ENCODE data around the gene CDH4. TPM values are rescaled to one million over a fixed set of nuclear protein-coding genes. Genes with fewer than 3 reads are reported as not detected.

Gene CDH4
- total and polyA plus RNA-seq, 5 donors from 2014 or later, result 0.07 to 0.69 (median 0.49) TPM; not detected in 1

GRCh38 chr20:61340157-61340556 lies 88.1 kb downstream of the CDH4 start:
- H3K4me1 ChIP-seq (ENCODE audit: control insufficient read depth, insufficient read depth, low read length, poor library complexity, severe bottlenecking), result no peaks in the 10 kb centered on the region
- no peak overlapping the region for H3K4me3 Mint-ChIP-seq
- no peak for ATAC-seq (ENCODE audit: low read depth in 2 of 2)

GRCh38 chr20:61341605-61342004 lies 89.5 kb downstream of the CDH4 start:
- Mint-ChIP-seq H3K4me1 (no peaks in the 10 kb centered on the region), H3K4me3 (no peak overlapping the region), H3K27ac (no peak overlapping the region), H3K27me3 (no peaks in the 10 kb centered on the region), H3K36me3 (no peaks in the 10 kb centered on the region), H3K9me3 (peaks cover 0 to 8% (median 0%) of the 10 kb centered on the region in 7 donors)
- Histone ChIP-seq H3K36me3 (ENCODE audit: control insufficient read depth, insufficient read depth, low read length) (no peaks in the 10 kb centered on the region), H3K27ac (ENCODE audit: insufficient read depth, low read length, poor library complexity, severe bottlenecking) (no peak overlapping the region), H3K9me3 (ENCODE audit: control insufficient read depth in 2 of 2, low read length in 2 of 2) (no peaks in the 10 kb centered on the region), H3K27me3 (ENCODE audit: control insufficient read depth, insufficient read depth, low read length) (no peaks in the 10 kb centered on the region), H3K4me3 (ENCODE audit: low read depth, low read length) (no peak overlapping the region), H3K4me1 (ENCODE audit: control insufficient read depth, insufficient read depth, low read length, poor library complexity, severe bottlenecking) (no peaks in the 10 kb centered on the region)
- ATAC-seq (ENCODE audit: low read depth in 2 of 2) (no peak), DNase-seq (no peak)

More at GRCh38 chr20:61340157-61340556, 88.1 kb downstream of the CDH4 start:
- Histone ChIP-seq H3K27ac (ENCODE audit: insufficient read depth, low read length, poor library complexity, severe bottlenecking) (no peak overlapping the region), H3K4me3 (ENCODE audit: low read depth, low read length) (no peak overlapping the region), H3K9me3 (ENCODE audit: control insufficient read depth in 2 of 2, low read length in 2 of 2) (no peaks in the 10 kb centered on the region), H3K27me3 (ENCODE audit: control insufficient read depth, insufficient read depth, low read length) (no peaks in the 10 kb centered on the region), H3K36me3 (ENCODE audit: control insufficient read depth, insufficient read depth, low read length) (no peaks in the 10 kb centered on the region)
- peaks cover 0 to 7% (median 0%) of the 10 kb centered on the region in 7 donors for H3K9me3 Mint-ChIP-seq
- no peaks in the 10 kb centered on the region for H3K36me3 Mint-ChIP-seq
- H3K27ac Mint-ChIP-seq, result no peak overlapping the region
- no peaks in the 10 kb centered on the region for H3K4me1 Mint-ChIP-seq
- H3K27me3 Mint-ChIP-seq, result no peaks in the 10 kb centered on the region
- no peak for DNase-seq

GRCh38 chr20:61343934-61344333 lies 91.9 kb downstream of the CDH4 start:
- H3K36me3 ChIP-seq (ENCODE audit: control insufficient read depth, insufficient read depth, low read length), result no peaks in the 10 kb centered on the region
- Mint-ChIP-seq H3K9me3 (peaks cover 0 to 7% (median 1%) of the 10 kb centered on the region in 7 donors), H3K36me3 (no peaks in the 10 kb centered on the region), H3K4me3 (no peak overlapping the region), H3K27me3 (no peaks in the 10 kb centered on the region), H3K27ac (no peak overlapping the region), H3K4me1 (no peaks in the 10 kb centered on the region)
- ATAC-seq (ENCODE audit: low read depth in 2 of 2), result no peak
- H3K9me3 ChIP-seq (ENCODE audit: control insufficient read depth in 2 of 2, low read length in 2 of 2), result no peaks in the 10 kb centered on the region
- H3K27me3 ChIP-seq (ENCODE audit: control insufficient read depth, insufficient read depth, low read length), result no peaks in the 10 kb centered on the region
- no peak overlapping the region for H3K27ac ChIP-seq (ENCODE audit: insufficient read depth, low read length, poor library complexity, severe bottlenecking)
- H3K4me1 ChIP-seq (ENCODE audit: control insufficient read depth, insufficient read depth, low read length, poor library complexity, severe bottlenecking), result no peaks in the 10 kb centered on the region
- no peak overlapping the region for H3K4me3 ChIP-seq (ENCODE audit: low read depth, low read length)
- no peak for DNase-seq

- no peak for DNase-seq
- peaks cover 0 to 7% (median 0%) of the 10 kb centered on the region in 7 donors for H3K9me3 Mint-ChIP-seq
- Histone ChIP-seq H3K36me3 (ENCODE audit: control insufficient read depth, insufficient read depth, low read length) (no peaks in the 10 kb centered on the region), H3K9me3 (ENCODE audit: control insufficient read depth in 2 of 2, low read length in 2 of 2) (no peaks in the 10 kb centered on the region), H3K27me3 (ENCODE audit: control insufficient read depth, insufficient read depth, low read length) (no peaks in the 10 kb centered on the region), H3K4me3 (ENCODE audit: low read depth, low read length) (no peak overlapping the region), H3K4me1 (ENCODE audit: control insufficient read depth, insufficient read depth, low read length, poor library complexity, severe bottlenecking) (no peaks in the 10 kb centered on the region), H3K27ac (ENCODE audit: insufficient read depth, low read length, poor library complexity, severe bottlenecking) (no peak overlapping the region)
- no peaks in the 10 kb centered on the region for H3K27me3 Mint-ChIP-seq
- no peak for ATAC-seq (ENCODE audit: low read depth in 2 of 2)
- no peaks in the 10 kb centered on the region for H3K36me3 Mint-ChIP-seq
- H3K4me1 Mint-ChIP-seq, result no peaks in the 10 kb centered on the region
- H3K27ac Mint-ChIP-seq, result no peak overlapping the region
- H3K4me3 Mint-ChIP-seq, result no peak overlapping the region
Observed at GRCh38 chr20:61345656-61346055, 93.6 kb downstream of the CDH4 start.

GRCh38 chr20:61346996-61347395 lies 94.9 kb downstream of the CDH4 start:
- no peaks in the 10 kb centered on the region for H3K36me3 Mint-ChIP-seq
- Histone ChIP-seq H3K9me3 (ENCODE audit: control insufficient read depth in 2 of 2, low read length in 2 of 2) (no peaks in the 10 kb centered on the region), H3K27ac (ENCODE audit: insufficient read depth, low read length, poor library complexity, severe bottlenecking) (no peak overlapping the region), H3K4me3 (ENCODE audit: low read depth, low read length) (no peak overlapping the region), H3K4me1 (ENCODE audit: control insufficient read depth, insufficient read depth, low read length, poor library complexity, severe bottlenecking) (no peaks in the 10 kb centered on the region), H3K36me3 (ENCODE audit: control insufficient read depth, insufficient read depth, low read length) (no peaks in the 10 kb centered on the region), H3K27me3 (ENCODE audit: control insufficient read depth, insufficient read depth, low read length) (no peaks in the 10 kb centered on the region)
- H3K4me1 Mint-ChIP-seq, result no peaks in the 10 kb centered on the region
- no peak overlapping the region for H3K4me3 Mint-ChIP-seq
- H3K9me3 Mint-ChIP-seq, result peaks cover 0 to 7% (median 0%) of the 10 kb centered on the region in 7 donors
- H3K27ac Mint-ChIP-seq, result no peak overlapping the region
- DNase-seq (no peak), ATAC-seq (ENCODE audit: low read depth in 2 of 2) (no peak)
- H3K27me3 Mint-ChIP-seq, result no peaks in the 10 kb centered on the region

GRCh38 chr20:61347443-61347842 lies 95.4 kb downstream of the CDH4 start:
- DNase-seq, result no peak
- no peak for ATAC-seq (ENCODE audit: low read depth in 2 of 2)

GRCh38 chr20:61349447-61350165 lies 97.5 kb downstream of the CDH4 start:
- no peaks in the 10 kb centered on the region for H3K27me3 Mint-ChIP-seq
- Histone ChIP-seq H3K36me3 (ENCODE audit: control insufficient read depth, insufficient read depth, low read length) (no peaks in the 10 kb centered on the region), H3K4me3 (ENCODE audit: low read depth, low read length) (no peak overlapping the region), H3K9me3 (ENCODE audit: control insufficient read depth in 2 of 2, low read length in 2 of 2) (no peaks in the 10 kb centered on the region), H3K27ac (ENCODE audit: insufficient read depth, low read length, poor library complexity, severe bottlenecking) (no peak overlapping the region), H3K4me1 (ENCODE audit: control insufficient read depth, insufficient read depth, low read length, poor library complexity, severe bottlenecking) (no peaks in the 10 kb centered on the region), H3K27me3 (ENCODE audit: control insufficient read depth, insufficient read depth, low read length) (no peaks in the 10 kb centered on the region)
- H3K36me3 Mint-ChIP-seq, result no peaks in the 10 kb centered on the region
- H3K27ac Mint-ChIP-seq, result no peak overlapping the region
- DNase-seq (no peak), ATAC-seq (ENCODE audit: low read depth in 2 of 2) (no peak)
- peaks cover 0 to 2% (median 0%) of the 10 kb centered on the region in 4 donors for H3K4me1 Mint-ChIP-seq
- no peak overlapping the region for H3K4me3 Mint-ChIP-seq
- H3K9me3 Mint-ChIP-seq, result peaks cover 0 to 5% (median 0%) of the 10 kb centered on the region in 7 donors

More at GRCh38 chr20:61347443-61347842, 95.4 kb downstream of the CDH4 start:
- Mint-ChIP-seq H3K36me3 (no peaks in the 10 kb centered on the region), H3K4me3 (no peak overlapping the region), H3K9me3 (peaks cover 0 to 7% (median 0%) of the 10 kb centered on the region in 7 donors), H3K27ac (no peak overlapping the region), H3K27me3 (no peaks in the 10 kb centered on the region), H3K4me1 (no peaks in the 10 kb centered on the region)
- Histone ChIP-seq H3K4me1 (ENCODE audit: control insufficient read depth, insufficient read depth, low read length, poor library complexity, severe bottlenecking) (no peaks in the 10 kb centered on the region), H3K27me3 (ENCODE audit: control insufficient read depth, insufficient read depth, low read length) (no peaks in the 10 kb centered on the region), H3K27ac (ENCODE audit: insufficient read depth, low read length, poor library complexity, severe bottlenecking) (no peak overlapping the region), H3K36me3 (ENCODE audit: control insufficient read depth, insufficient read depth, low read length) (no peaks in the 10 kb centered on the region), H3K9me3 (ENCODE audit: control insufficient read depth in 2 of 2, low read length in 2 of 2) (no peaks in the 10 kb centered on the region), H3K4me3 (ENCODE audit: low read depth, low read length) (no peak overlapping the region)

Measured in CD4-positive, CD25-positive, alpha-beta regulatory T cell (primary cell).